ENCODE measurements around the gene WSCD2.

Gene WSCD2

GRCh38 chr12:108235197-108235984 is 106.3 kb downstream of the WSCD2 start:
- no peak for DNase-seq (ENCODE audit: low read depth)

GRCh38 chr12:108235985-108236263 is 106.8 kb downstream of the WSCD2 start:
- no peak for DNase-seq (ENCODE audit: low read depth)

GRCh38 chr12:108236366-108236765 is 107.3 kb downstream of the WSCD2 start:
- DNase-seq (ENCODE audit: low read depth) = no peak

GRCh38 chr12:108237272-108237671 is 108.2 kb downstream of the WSCD2 start:
- DNase-seq (ENCODE audit: low read depth) = no peak

- DNase-seq (ENCODE audit: low read depth) = no peak
Measured at GRCh38 chr12:108238474-108238873, 109.4 kb downstream of the WSCD2 start.

- DNase-seq (ENCODE audit: low read depth) = no peak
Measured at GRCh38 chr12:108239378-108239777, 110.3 kb downstream of the WSCD2 start.

GRCh38 chr12:108240027-108240785 is 111.1 kb downstream of the WSCD2 start:
- DNase-seq (ENCODE audit: low read depth) = no peak

GRCh38 chr12:108240928-108241327 is 111.8 kb downstream of the WSCD2 start:
- no peak for DNase-seq (ENCODE audit: low read depth)

GRCh38 chr12:108241986-108242703 is 113.1 kb downstream of the WSCD2 start:
- no peak for DNase-seq (ENCODE audit: low read depth)

- DNase-seq (ENCODE audit: low read depth) = no peak
Measured at GRCh38 chr12:108247130-108247529, 118.0 kb downstream of the WSCD2 start.

- no peak for DNase-seq (ENCODE audit: low read depth)
Measured at GRCh38 chr12:108248011-108248410, 118.9 kb downstream of the WSCD2 start.

- DNase-seq (ENCODE audit: low read depth) = no peak
Measured at GRCh38 chr12:108252523-108252922, 123.4 kb downstream of the WSCD2 start.

- no peak for DNase-seq (ENCODE audit: low read depth)
Measured at GRCh38 chr12:108253540-108253939, 124.5 kb downstream of the WSCD2 start.

- no peak for DNase-seq (ENCODE audit: low read depth)
Measured at GRCh38 chr12:108254030-108254429, 124.9 kb downstream of the WSCD2 start.

GRCh38 chr12:108254517-108255251 is 125.6 kb downstream of the WSCD2 start:
- DNase-seq (ENCODE audit: low read depth) = no peak

- no peak for DNase-seq (ENCODE audit: low read depth)
Measured at GRCh38 chr12:108255252-108255602, 126.1 kb downstream of the WSCD2 start.

GRCh38 chr12:108257004-108257403 is 127.9 kb downstream of the WSCD2 start:
- DNase-seq (ENCODE audit: low read depth) = no peak

GRCh38 chr12:108257610-108258106 is 128.6 kb downstream of the WSCD2 start:
- DNase-seq (ENCODE audit: low read depth) = no peak

GRCh38 chr12:108260039-108260438 is 131.0 kb downstream of the WSCD2 start:
- DNase-seq (ENCODE audit: low read depth) = no peak

- no peak for DNase-seq (ENCODE audit: low read depth)
Measured at GRCh38 chr12:108260969-108261368, 131.9 kb downstream of the WSCD2 start.

GRCh38 chr12:108265505-108265904 is 136.4 kb downstream of the WSCD2 start:
- DNase-seq (ENCODE audit: low read depth) = no peak

GRCh38 chr12:108266131-108266530 is 137.0 kb downstream of the WSCD2 start:
- no peak for DNase-seq (ENCODE audit: low read depth)

All from stimulated activated CD8-positive, alpha-beta memory T cell treated with anti-CD3 and anti-CD28 coated beads, Interleukin-7, amount 100 ng/mL, for 24 hours (primary cell).